Activated CD8-positive, alpha-beta T cell treated with anti-CD3 and anti-CD28 coated beads for 36 hours (primary cell): ENCODE measurements around the gene FOLR1. TPM values are rescaled to one million over a fixed set of nuclear protein-coding genes. Genes with fewer than 3 reads are reported as not detected.

Source experiments
- ATAC-seq: fragments of 200-7000 bp; cut with Tn5 transposase; one replicate; pipeline ENCODE4 v1.10.0; 2021; ENCODE audit warnings: mild to moderate bottlenecking, moderate library complexity
- CTCF ChIA-PET: fragments of 350-600 bp; sonication (Branson Sonifier 250); formaldehyde crosslinking; loops from one replicate; lab custom pipeline; 2021; ENCODE audit warnings: antibody characterized with exemption; lab: Charles Lee
- POLR2A ChIA-PET: fragments of 350-600 bp; sonication (Branson Sonifier 250); formaldehyde crosslinking; loops from one replicate; lab custom pipeline; 2021; ENCODE audit warnings: antibody characterized with exemption; lab: Charles Lee
- DNase-seq: peaks from one replicate; pipeline ENCODE4 v3.0.0-alpha.2; 2020
- H3K27ac Mint-ChIP-seq: one replicate; pipeline ENCODE4 v1.8.0; 2021; ENCODE audit warnings: mild to moderate bottlenecking, mixed read lengths
- H3K27me3 Mint-ChIP-seq: one replicate; pipeline ENCODE4 v1.8.0; 2021; ENCODE audit warnings: mixed read lengths
- H3K36me3 Mint-ChIP-seq: one replicate; pipeline ENCODE4 v1.8.0; 2021; ENCODE audit warnings: low read depth, mixed read lengths
- H3K4me1 Mint-ChIP-seq: one replicate; pipeline ENCODE4 v1.8.0; 2021; ENCODE audit warnings: low read depth, mixed read lengths
- H3K4me3 Mint-ChIP-seq: one replicate; pipeline ENCODE4 v1.8.0; 2021; ENCODE audit warnings: mild to moderate bottlenecking, moderate library complexity, mixed read lengths
- H3K9me3 Mint-ChIP-seq: one replicate; pipeline ENCODE4 v1.8.0; 2021; ENCODE audit warnings: mixed read lengths
- CTCF ChIP-seq: fragments of 200-600 bp; IDR thresholded peaks from one replicate; pipeline ENCODE4 v1.8.0; 2022; ENCODE audit warnings: antibody characterized with exemption, mild to moderate bottlenecking
- intact Hi-C: fragments of 100-400 bp; cut with micrococcal nuclease; formaldehyde crosslinking; loops from one replicate; pipeline ENCODE4 v1.10.0; 2022
- total RNA-seq, 2 experiments: library from RNA; stranded (reverse); gene quantifications; one replicate each; pipeline ENCODE4 v1.2.3, GENCODE V29; 2021

The FOLR1 gene
- total RNA-seq, 2 experiments from 2014 or later, result not detected

DNA sequence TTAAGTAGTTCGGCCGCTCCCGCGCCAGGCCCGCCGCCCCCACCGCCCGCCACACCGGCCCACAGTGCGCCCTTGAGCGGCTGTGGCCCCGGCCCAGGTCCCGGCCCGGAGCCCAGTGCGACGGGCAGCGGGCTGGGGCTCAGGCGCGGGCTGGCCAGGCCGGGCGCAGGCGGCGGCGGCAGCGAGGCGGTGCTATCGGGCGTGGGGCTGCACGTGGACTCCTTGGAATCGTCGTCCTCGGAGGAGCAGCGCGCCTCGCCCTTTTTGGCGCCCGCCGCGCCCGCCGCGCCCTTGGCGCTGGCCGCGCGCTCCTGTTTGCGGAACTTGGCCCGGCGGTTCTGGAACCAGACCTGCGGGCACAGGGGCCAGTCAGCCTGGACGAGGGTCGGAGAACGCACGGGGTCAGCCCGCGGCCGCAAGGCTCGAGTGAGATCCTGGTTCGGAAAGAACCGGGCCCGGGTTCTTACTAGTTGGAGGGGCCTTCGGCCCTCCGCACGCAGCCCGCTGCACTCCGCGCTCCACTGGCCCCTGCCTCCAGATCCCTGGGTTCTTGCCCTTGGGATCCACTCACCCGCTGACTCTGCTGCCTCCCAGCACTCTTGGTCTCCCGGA is 48.0 kb downstream of the FOLR1 start:
- Mint-ChIP-seq H3K4me1 (peaks cover 22% of the 10 kb centered on the region), H3K9me3 (no peaks in the 10 kb centered on the region), H3K27ac (no peak overlapping the region), H3K4me3 (peak overlapping the region; percentile 62), H3K36me3 (peaks cover 12% of the 10 kb centered on the region), H3K27me3 (peaks cover 45% of the 10 kb centered on the region)
- peak; percentile 3 for ATAC-seq
- ChIA-PET POLR2A (interaction anchor here (0.8 to 1.2 kb wide), 2 partner anchors 26 to 282 kb away, joined by 3 read pairs; no protein-coding TSS in a partner anchor), CTCF (interaction anchor here (0.6 to 1.8 kb wide), 2 partner anchors 14 to 191 kb away, joined by 3 to 8 read pairs; no protein-coding TSS in a partner anchor)
- intact Hi-C loops, result no loop called here
- no peak for TF ChIP-seq CTCF
- DNase-seq, result no peak

GRCh38 chr11:72240461-72241290 is 48.7 kb downstream of the FOLR1 start:
- peaks cover 45% of the 10 kb centered on the region for H3K27me3 Mint-ChIP-seq
- POLR2A ChIA-PET, result interaction anchor here (0.7 to 1.4 kb wide), 5 partner anchors 11 to 548 kb away, joined by 3 to 4 read pairs (median 3); no protein-coding TSS in a partner anchor
- no peak for ATAC-seq
- CTCF ChIA-PET, result interaction anchor here (0.6 to 1.8 kb wide), 2 partner anchors 15 to 190 kb away, joined by 3 to 8 read pairs; no protein-coding TSS in a partner anchor
- TF ChIP-seq CTCF, result no peak
- intact Hi-C loops, result no loop called here
- H3K36me3 Mint-ChIP-seq, result peaks cover 12% of the 10 kb centered on the region
- H3K4me1 Mint-ChIP-seq, result peaks cover 22% of the 10 kb centered on the region
- peak overlapping the region; percentile 62 for H3K4me3 Mint-ChIP-seq
- peak; percentile 29 for DNase-seq
- H3K27ac Mint-ChIP-seq, result no peak overlapping the region
- H3K9me3 Mint-ChIP-seq, result no peaks in the 10 kb centered on the region

- no peak overlapping the region for H3K27ac Mint-ChIP-seq
- POLR2A ChIA-PET, result interaction anchor here (0.7 to 1.4 kb wide), 4 partner anchors 10 to 548 kb away, joined by 3 to 4 read pairs (median 3); no protein-coding TSS in a partner anchor
- H3K4me1 Mint-ChIP-seq, result peaks cover 22% of the 10 kb centered on the region
- intact Hi-C loops, result no loop called here
- no peak overlapping the region for H3K4me3 Mint-ChIP-seq
- CTCF ChIA-PET, result interaction anchor here (1.8 kb wide), 1 partner anchor 190 kb away, joined by 8 read pairs; no protein-coding TSS in a partner anchor
- H3K27me3 Mint-ChIP-seq, result peaks cover 45% of the 10 kb centered on the region
- DNase-seq, result no peak
- no peaks in the 10 kb centered on the region for H3K9me3 Mint-ChIP-seq
- ATAC-seq, result no peak
- no peak for TF ChIP-seq CTCF
- H3K36me3 Mint-ChIP-seq, result peaks cover 12% of the 10 kb centered on the region
Measured at GRCh38 chr11:72241291-72241781, 49.4 kb downstream of the FOLR1 start.

DNA sequence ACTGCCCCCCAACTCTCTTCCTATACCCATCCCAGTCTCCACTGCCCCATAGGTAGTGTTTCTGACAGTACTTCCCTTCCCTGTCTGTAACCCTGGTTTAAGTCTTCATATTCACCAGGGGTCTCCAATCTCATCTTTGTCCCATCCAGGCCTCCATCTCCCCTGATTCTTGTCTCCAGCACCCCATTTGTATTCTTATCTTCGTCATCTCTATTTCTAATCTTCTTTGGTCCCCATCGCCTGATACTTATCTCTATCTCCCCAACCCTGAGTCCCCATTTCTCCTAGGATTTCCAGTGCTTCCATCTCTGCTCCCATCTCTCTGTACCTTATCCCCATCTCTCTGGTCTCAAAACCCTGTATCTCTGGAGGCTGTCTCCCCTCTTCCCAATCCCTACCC is 50.2 kb downstream of the FOLR1 start:
- ChIA-PET POLR2A (interaction anchor here (1.4 kb wide), 1 partner anchor 19 kb away, joined by 3 read pairs; no protein-coding TSS in a partner anchor), CTCF (no interaction called here)
- H3K9me3 Mint-ChIP-seq, result no peaks in the 10 kb centered on the region
- H3K27me3 Mint-ChIP-seq, result peaks cover 45% of the 10 kb centered on the region
- no peak overlapping the region for H3K4me3 Mint-ChIP-seq
- ATAC-seq (no peak), DNase-seq (no peak)
- peaks cover 4% of the 10 kb centered on the region for H3K36me3 Mint-ChIP-seq
- H3K27ac Mint-ChIP-seq, result no peak overlapping the region
- peaks cover 22% of the 10 kb centered on the region for H3K4me1 Mint-ChIP-seq
- intact Hi-C loops, result no loop called here
- no peak for TF ChIP-seq CTCF
